Activated CD8-positive, alpha-beta T cell treated with anti-CD3 and anti-CD28 coated beads for 36 hours (primary cell): ENCODE results near the gene SPOCD1. TPM values are rescaled to one million over a fixed set of nuclear protein-coding genes. Genes with fewer than 3 reads are reported as not detected.
A peak's percentile ranks its signal among the peaks of the same experiment; 100 is the strongest.

ENCODE experiments used
- ATAC-seq: fragments of 200-7000 bp; cut with Tn5 transposase; one replicate; pipeline ENCODE4 v1.10.0; 2021; ENCODE audit warnings: mild to moderate bottlenecking, moderate library complexity
- CTCF ChIA-PET: fragments of 350-600 bp; sonication (Branson Sonifier 250); formaldehyde crosslinking; loops from one replicate; lab custom pipeline; 2021; ENCODE audit warnings: antibody characterized with exemption; lab: Charles Lee
- POLR2A ChIA-PET: fragments of 350-600 bp; sonication (Branson Sonifier 250); formaldehyde crosslinking; loops from one replicate; lab custom pipeline; 2021; ENCODE audit warnings: antibody characterized with exemption; lab: Charles Lee
- DNase-seq: peaks from one replicate; pipeline ENCODE4 v3.0.0-alpha.2; 2020
- H3K27ac Mint-ChIP-seq: one replicate; pipeline ENCODE4 v1.8.0; 2021; ENCODE audit warnings: mild to moderate bottlenecking, mixed read lengths
- H3K27me3 Mint-ChIP-seq: one replicate; pipeline ENCODE4 v1.8.0; 2021; ENCODE audit warnings: mixed read lengths
- H3K36me3 Mint-ChIP-seq: one replicate; pipeline ENCODE4 v1.8.0; 2021; ENCODE audit warnings: low read depth, mixed read lengths
- H3K4me1 Mint-ChIP-seq: one replicate; pipeline ENCODE4 v1.8.0; 2021; ENCODE audit warnings: low read depth, mixed read lengths
- H3K4me3 Mint-ChIP-seq: one replicate; pipeline ENCODE4 v1.8.0; 2021; ENCODE audit warnings: mild to moderate bottlenecking, moderate library complexity, mixed read lengths
- H3K9me3 Mint-ChIP-seq: one replicate; pipeline ENCODE4 v1.8.0; 2021; ENCODE audit warnings: mixed read lengths
- CTCF ChIP-seq: fragments of 200-600 bp; IDR thresholded peaks from one replicate; pipeline ENCODE4 v1.8.0; 2022; ENCODE audit warnings: antibody characterized with exemption, mild to moderate bottlenecking
- intact Hi-C: fragments of 100-400 bp; cut with micrococcal nuclease; formaldehyde crosslinking; loops from one replicate; pipeline ENCODE4 v1.10.0; 2022
- total RNA-seq, 2 experiments: library from RNA; stranded (reverse); gene quantifications; one replicate each; pipeline ENCODE4 v1.2.3, GENCODE V29; 2021

SPOCD1 gene
- total RNA-seq, 2 experiments from 2014 or later = not detected

- Mint-ChIP-seq H3K27me3 (peaks cover 2% of the 10 kb centered on the region), H3K9me3 (no peaks in the 10 kb centered on the region), H3K36me3 (no peaks in the 10 kb centered on the region), H3K27ac (no peak overlapping the region), H3K4me1 (peaks cover 24% of the 10 kb centered on the region), H3K4me3 (no peak overlapping the region)
- POLR2A ChIA-PET = no interaction called here
- intact Hi-C loops = no loop called here
- DNase-seq (peak; percentile 25), ATAC-seq (peak; percentile 50)
- CTCF ChIA-PET = interaction anchor here (1.6 to 2.8 kb wide), 6 partner anchors 18 to 60 kb away, joined by 4 to 28 read pairs (median 8); partner anchors contain the start of gene ADGRB2
- no peak for TF ChIP-seq CTCF
These were observed 69.1 kb downstream of the SPOCD1 start for GRCh38 chr1:31746687-31747086.

- no peaks in the 10 kb centered on the region for H3K9me3 Mint-ChIP-seq
- ChIA-PET CTCF (interaction anchor here (0.6 to 2.8 kb wide), 22 partner anchors 7 to 212 kb away, joined by 3 to 28 read pairs (median 5); partner anchors contain the start of gene ADGRB2), POLR2A (interaction anchor here (1.0 kb wide), 1 partner anchor 16 kb away, joined by 3 read pairs; no protein-coding TSS in a partner anchor)
- peaks cover 19% of the 10 kb centered on the region for H3K4me1 Mint-ChIP-seq
- H3K27me3 Mint-ChIP-seq = peaks cover 2% of the 10 kb centered on the region
- intact Hi-C loops = no loop called here
- no peaks in the 10 kb centered on the region for H3K36me3 Mint-ChIP-seq
- DNase-seq (no peak), ATAC-seq (no peak)
- no peak for TF ChIP-seq CTCF
- H3K4me3 Mint-ChIP-seq = no peak overlapping the region
- H3K27ac Mint-ChIP-seq = no peak overlapping the region
These were observed 69.7 kb downstream of the SPOCD1 start for GRCh38 chr1:31745946-31746670.

- ATAC-seq = peak; percentile 92
- H3K4me1 Mint-ChIP-seq = peaks cover 11% of the 10 kb centered on the region
- ChIA-PET POLR2A (interaction anchor here (1.0 to 1.1 kb wide), 2 partner anchors 16 to 44 kb away, joined by 3 to 4 read pairs; no protein-coding TSS in a partner anchor), CTCF (interaction anchor here (0.6 to 2.8 kb wide), 23 partner anchors 8 to 213 kb away, joined by 3 to 28 read pairs (median 5); partner anchors contain the start of gene ADGRB2)
- no peaks in the 10 kb centered on the region for H3K9me3 Mint-ChIP-seq
- H3K27ac Mint-ChIP-seq = no peak overlapping the region
- H3K4me3 Mint-ChIP-seq = no peak overlapping the region
- no peaks in the 10 kb centered on the region for H3K36me3 Mint-ChIP-seq
- DNase-seq = peak; percentile 82
- intact Hi-C loops = no loop called here
- peaks cover 2% of the 10 kb centered on the region for H3K27me3 Mint-ChIP-seq
- peak; percentile 75 for TF ChIP-seq CTCF
These were observed 70.5 kb downstream of the SPOCD1 start for GRCh38 chr1:31745096-31745945.

GRCh38 chr1:31744165-31744888, 71.5 kb downstream of the SPOCD1 start:
- CTCF ChIA-PET = interaction anchor here (1.4 to 2.8 kb wide), 4 partner anchors 14 to 80 kb away, joined by 8 to 28 read pairs (median 16); no protein-coding TSS in a partner anchor

More at GRCh38 chr1:31744165-31744888, 71.5 kb downstream of the SPOCD1 start:
- ATAC-seq (no peak), DNase-seq (no peak)
- intact Hi-C loops = no loop called here
- no peak for TF ChIP-seq CTCF
- Mint-ChIP-seq H3K36me3 (no peaks in the 10 kb centered on the region), H3K9me3 (no peaks in the 10 kb centered on the region), H3K27me3 (no peaks in the 10 kb centered on the region), H3K4me3 (no peak overlapping the region), H3K27ac (no peak overlapping the region), H3K4me1 (peaks cover 15% of the 10 kb centered on the region)
- POLR2A ChIA-PET = interaction anchor here (1.1 kb wide), 1 partner anchor 43 kb away, joined by 4 read pairs; no protein-coding TSS in a partner anchor
